BE2C (cell line): ENCODE results near the gene GNB1L.

Experiments used
- DNase-seq: peaks from one replicate; pipeline ENCODE4 v3.0.0-alpha.2; 2020
- H3K27me3 ChIP-seq: fragments of 250-450 bp; sonication (Bioruptor Pico); 2 replicates; pipeline ENCODE4 v1.5.1; 2020; ENCODE audit warnings: mild to moderate bottlenecking
- H3K36me3 ChIP-seq: fragments of 250-450 bp; sonication (Bioruptor Pico); 2 replicates; pipeline ENCODE4 v1.5.1; 2020; ENCODE audit warnings: mild to moderate bottlenecking
- H3K4me1 ChIP-seq: fragments of 250-450 bp; sonication (Bioruptor Pico); 2 replicates; pipeline ENCODE4 v1.5.1; 2020
- H3K4me3 ChIP-seq: 2 replicates; pipeline ENCODE4 v1.5.1; 2011; ENCODE audit warnings: low read depth, low read length
- H3K9me3 ChIP-seq: fragments of 250-450 bp; sonication (Bioruptor Pico); 2 replicates; pipeline ENCODE4 v1.5.1; 2020
- TF ChIP-seq, protein P1 (sequence below): IDR thresholded peaks from 2 replicates; pipeline ENCODE4 v1.5.1; 2012; ENCODE audit warnings: mild to moderate bottlenecking, low read depth, low read length

Gene GNB1L

DNA sequence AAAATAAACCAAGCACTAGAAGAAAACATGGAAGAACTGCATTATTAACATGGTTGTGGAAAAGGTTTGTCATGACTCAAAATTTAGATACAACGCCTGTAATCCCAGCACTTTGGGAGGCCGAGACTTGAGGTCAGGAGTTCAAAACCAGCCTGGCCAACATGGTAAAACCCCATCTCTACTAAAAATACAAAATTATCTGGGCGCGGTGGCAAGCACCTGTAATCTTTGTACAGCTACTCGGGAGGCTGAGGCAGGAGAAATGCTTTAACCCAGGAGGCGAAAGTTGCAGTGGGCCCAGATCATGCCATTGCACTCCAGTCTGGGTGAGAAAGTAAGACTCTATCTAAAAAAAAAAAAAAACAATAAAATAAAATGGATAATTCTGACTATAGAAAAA is 23.7 kb downstream of the GNB1L start:
- Histone ChIP-seq H3K4me3 (no peak overlapping the region), H3K27me3 (no peaks in the 10 kb centered on the region; the same call in 1 of the 2 replicates), H3K4me1 (no peaks in the 10 kb centered on the region), H3K9me3 (no peaks in the 10 kb centered on the region), H3K36me3 (no peaks in the 10 kb centered on the region)
- no peak for DNase-seq
- TF ChIP-seq, protein P1, sequence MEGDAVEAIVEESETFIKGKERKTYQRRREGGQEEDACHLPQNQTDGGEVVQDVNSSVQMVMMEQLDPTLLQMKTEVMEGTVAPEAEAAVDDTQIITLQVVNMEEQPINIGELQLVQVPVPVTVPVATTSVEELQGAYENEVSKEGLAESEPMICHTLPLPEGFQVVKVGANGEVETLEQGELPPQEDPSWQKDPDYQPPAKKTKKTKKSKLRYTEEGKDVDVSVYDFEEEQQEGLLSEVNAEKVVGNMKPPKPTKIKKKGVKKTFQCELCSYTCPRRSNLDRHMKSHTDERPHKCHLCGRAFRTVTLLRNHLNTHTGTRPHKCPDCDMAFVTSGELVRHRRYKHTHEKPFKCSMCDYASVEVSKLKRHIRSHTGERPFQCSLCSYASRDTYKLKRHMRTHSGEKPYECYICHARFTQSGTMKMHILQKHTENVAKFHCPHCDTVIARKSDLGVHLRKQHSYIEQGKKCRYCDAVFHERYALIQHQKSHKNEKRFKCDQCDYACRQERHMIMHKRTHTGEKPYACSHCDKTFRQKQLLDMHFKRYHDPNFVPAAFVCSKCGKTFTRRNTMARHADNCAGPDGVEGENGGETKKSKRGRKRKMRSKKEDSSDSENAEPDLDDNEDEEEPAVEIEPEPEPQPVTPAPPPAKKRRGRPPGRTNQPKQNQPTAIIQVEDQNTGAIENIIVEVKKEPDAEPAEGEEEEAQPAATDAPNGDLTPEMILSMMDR: no peak

DNA sequence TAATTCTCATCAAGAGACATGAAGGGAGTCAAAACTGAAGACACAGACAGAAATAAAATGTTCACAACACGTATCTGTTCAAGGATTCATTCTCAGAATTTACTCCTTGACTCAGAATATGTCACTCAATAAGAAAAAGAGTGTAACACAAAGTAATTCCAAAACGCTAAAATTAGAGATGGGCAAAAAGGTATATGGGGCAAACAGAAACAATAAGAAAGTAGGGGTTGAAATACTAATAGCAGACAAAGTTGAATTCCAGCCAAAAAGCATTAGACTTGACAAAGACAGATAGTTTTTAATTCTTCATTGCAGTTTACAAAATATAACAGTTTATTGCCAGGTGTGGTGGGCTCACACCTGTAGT is 26.7 kb downstream of the GNB1L start:
- Histone ChIP-seq H3K27me3 (no peaks in the 10 kb centered on the region; the same call in 1 of the 2 replicates), H3K36me3 (no peaks in the 10 kb centered on the region), H3K9me3 (no peaks in the 10 kb centered on the region), H3K4me3 (no peak overlapping the region), H3K4me1 (peaks cover 14% of the 10 kb centered on the region)
- DNase-seq: no peak
- TF ChIP-seq, protein P1: no peak

DNA sequence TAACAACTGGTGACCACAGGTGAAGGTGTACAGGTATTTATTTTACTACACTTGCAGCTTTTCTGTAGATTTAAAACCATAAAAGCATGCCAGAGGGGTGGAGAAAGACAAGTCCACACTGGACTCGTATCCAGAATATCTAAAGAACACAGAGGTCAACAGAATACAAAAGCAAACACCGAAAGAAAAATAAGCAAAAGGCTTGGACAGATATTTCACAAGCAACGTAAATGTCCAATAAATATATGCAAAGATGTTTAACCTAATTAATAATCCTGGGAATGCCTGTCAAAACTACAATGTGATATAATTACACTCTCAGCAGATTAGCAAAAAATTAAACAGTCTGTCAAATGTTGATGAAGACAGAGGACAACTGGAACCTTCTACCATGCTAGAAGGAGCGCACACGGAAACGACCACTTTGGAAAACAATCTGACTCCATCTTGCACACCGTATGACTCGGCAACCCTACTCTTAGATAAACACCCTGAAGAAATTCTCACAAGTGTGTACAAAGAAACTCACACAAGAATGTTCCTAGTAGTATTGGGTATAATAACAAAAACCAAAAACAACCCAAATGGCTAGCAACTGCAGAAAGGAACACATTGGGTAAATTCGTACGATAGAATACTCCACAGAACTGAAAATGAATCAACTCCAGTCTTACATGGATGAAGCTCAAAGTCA is 27.2 kb downstream of the GNB1L start:
- no peaks in the 10 kb centered on the region for H3K9me3 ChIP-seq
- H3K27me3 ChIP-seq: no peaks in the 10 kb centered on the region; the same call in 1 of the 2 replicates
- H3K4me3 ChIP-seq: no peak overlapping the region
- TF ChIP-seq, protein P1: no peak
- H3K36me3 ChIP-seq: no peaks in the 10 kb centered on the region
- peaks cover 14% of the 10 kb centered on the region for H3K4me1 ChIP-seq
- no peak for DNase-seq

DNA sequence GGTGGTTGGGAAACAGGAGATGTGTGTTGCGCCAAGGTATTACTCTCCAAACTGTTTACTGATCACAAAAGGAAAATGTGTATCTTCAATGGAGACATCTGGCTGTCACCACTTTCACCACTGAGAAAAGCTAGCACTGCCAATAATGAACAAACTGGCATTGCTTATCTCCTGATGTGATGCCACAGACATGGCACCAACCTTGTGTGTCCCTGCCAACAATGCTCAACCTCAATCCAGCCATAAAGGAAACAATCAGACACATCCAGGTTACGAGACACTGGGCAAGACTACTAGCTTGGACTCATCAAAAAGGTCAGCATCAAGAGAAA is 28.1 kb downstream of the GNB1L start:
- H3K9me3 ChIP-seq: no peaks in the 10 kb centered on the region
- peaks cover 14% of the 10 kb centered on the region for H3K4me1 ChIP-seq
- TF ChIP-seq, protein P1: no peak
- H3K27me3 ChIP-seq: no peaks in the 10 kb centered on the region; the same call in 1 of the 2 replicates
- no peaks in the 10 kb centered on the region for H3K36me3 ChIP-seq
- DNase-seq: no peak
- H3K4me3 ChIP-seq: no peak overlapping the region

DNA sequence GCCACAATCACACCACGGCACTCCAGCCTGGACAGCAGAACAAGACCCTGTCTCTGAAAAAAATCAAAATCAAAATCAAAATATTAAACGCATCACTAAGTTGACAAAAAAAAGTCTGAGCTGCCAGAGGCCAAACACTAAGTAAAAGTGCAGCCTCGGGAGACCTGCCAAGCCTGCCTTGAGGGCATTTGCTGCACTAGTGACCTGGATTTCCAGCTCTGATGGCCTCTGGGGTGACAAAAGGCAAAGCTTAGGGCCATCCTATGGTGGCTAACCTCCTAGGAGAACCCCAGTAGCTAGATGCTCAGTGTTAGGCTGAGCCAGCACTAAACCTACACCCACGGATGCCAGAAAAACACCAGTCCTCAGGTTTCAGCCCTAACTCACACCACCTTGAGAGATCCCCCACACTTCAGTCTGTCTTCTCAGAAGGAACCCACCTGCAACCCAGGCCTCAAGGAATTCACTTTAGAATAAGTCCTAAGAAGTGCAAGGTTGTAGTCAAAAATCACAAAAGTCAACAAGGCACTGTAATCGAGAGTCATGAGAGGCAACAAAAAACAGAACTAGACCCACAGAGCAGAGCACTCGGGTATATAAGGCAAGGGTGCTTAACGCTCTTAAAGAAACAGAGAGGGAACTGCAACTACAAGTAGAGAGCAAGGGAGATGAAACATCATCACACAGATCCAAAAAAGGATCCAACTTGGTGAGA is 28.6 kb downstream of the GNB1L start:
- DNase-seq: no peak
- H3K36me3 ChIP-seq: no peaks in the 10 kb centered on the region
- peaks cover 14% of the 10 kb centered on the region for H3K4me1 ChIP-seq
- H3K27me3 ChIP-seq: no peaks in the 10 kb centered on the region; the same call in 1 of the 2 replicates
- H3K4me3 ChIP-seq: no peak overlapping the region
- no peaks in the 10 kb centered on the region for H3K9me3 ChIP-seq
- TF ChIP-seq, protein P1: no peak

DNA sequence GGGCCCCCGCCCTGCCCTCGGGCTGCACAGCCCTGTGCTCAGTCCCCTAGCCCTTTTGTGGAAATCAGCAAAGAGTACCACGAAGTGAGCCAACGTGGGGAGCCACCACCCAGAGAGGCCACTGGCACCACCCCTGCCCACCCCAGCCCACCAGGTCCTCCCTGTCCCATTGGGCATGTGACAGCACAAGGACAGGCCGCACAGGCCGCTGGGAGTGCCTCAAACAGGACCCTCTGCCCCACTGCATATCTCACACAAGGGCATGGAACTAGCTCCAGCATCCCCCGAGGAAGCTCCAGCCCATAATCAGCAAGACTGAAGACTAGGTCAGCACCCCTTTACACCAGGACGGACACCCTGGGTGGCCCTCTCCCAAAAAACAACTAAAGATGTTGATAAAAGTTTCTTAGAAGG is 29.7 kb downstream of the GNB1L start:
- no peaks in the 10 kb centered on the region; the same call in 1 of the 2 replicates for H3K27me3 ChIP-seq
- no peak overlapping the region for H3K4me3 ChIP-seq
- peaks cover 14% of the 10 kb centered on the region for H3K4me1 ChIP-seq
- TF ChIP-seq, protein P1: no peak
- no peaks in the 10 kb centered on the region for H3K9me3 ChIP-seq
- no peaks in the 10 kb centered on the region for H3K36me3 ChIP-seq
- DNase-seq: no peak
